HuH-7.5 (cell line): ENCODE results near the gene SEMA6D.

ENCODE experiments used
- DNase-seq: peaks from one replicate; pipeline ENCODE4 v3.0.0; 2011; ENCODE audit warnings: low spot score

Gene SEMA6D

GRCh38 chr15:47787875-47788274, 70.6 kb downstream of the SEMA6D start:
- no peak for DNase-seq

- no peak for DNase-seq
Measured at GRCh38 chr15:47788685-47789084, 71.4 kb downstream of the SEMA6D start.

GRCh38 chr15:47791161-47791560, 73.9 kb downstream of the SEMA6D start:
- no peak for DNase-seq

GRCh38 chr15:47792231-47792630, 74.9 kb downstream of the SEMA6D start:
- no peak for DNase-seq

GRCh38 chr15:47794252-47794914, 77.1 kb downstream of the SEMA6D start:
- DNase-seq: no peak

GRCh38 chr15:47795864-47796263, 78.6 kb downstream of the SEMA6D start:
- DNase-seq: no peak

- DNase-seq: no peak
Measured at GRCh38 chr15:47796339-47796738, 79.0 kb downstream of the SEMA6D start.

- DNase-seq: no peak
Measured at GRCh38 chr15:47796830-47797229, 79.5 kb downstream of the SEMA6D start.

- DNase-seq: no peak
Measured at GRCh38 chr15:47801522-47801921, 84.2 kb downstream of the SEMA6D start.

GRCh38 chr15:47802216-47802615, 84.9 kb downstream of the SEMA6D start:
- no peak for DNase-seq

- no peak for DNase-seq
Measured at GRCh38 chr15:47803767-47804166, 86.5 kb downstream of the SEMA6D start.

- DNase-seq: no peak
Measured at GRCh38 chr15:47804733-47805132, 87.4 kb downstream of the SEMA6D start.

- no peak for DNase-seq
Measured at GRCh38 chr15:47806008-47806407, 88.7 kb downstream of the SEMA6D start.

- no peak for DNase-seq
Measured at GRCh38 chr15:47811172-47811571, 93.9 kb downstream of the SEMA6D start.

- DNase-seq: peak; percentile 22
Measured at GRCh38 chr15:47812470-47812999, 95.2 kb downstream of the SEMA6D start.

GRCh38 chr15:47813748-47814384, 96.6 kb downstream of the SEMA6D start:
- DNase-seq: no peak

- no peak for DNase-seq
Measured at GRCh38 chr15:47814620-47815019, 97.3 kb downstream of the SEMA6D start.

- DNase-seq: no peak
Measured at GRCh38 chr15:47817969-47818548, 100.8 kb downstream of the SEMA6D start.

- DNase-seq: no peak
Measured at GRCh38 chr15:47819158-47819557, 101.9 kb downstream of the SEMA6D start.

GRCh38 chr15:47820057-47820746, 102.9 kb downstream of the SEMA6D start:
- no peak for DNase-seq

- DNase-seq: no peak
Measured at GRCh38 chr15:47820747-47821319, 103.5 kb downstream of the SEMA6D start.

GRCh38 chr15:47822048-47822447, 104.7 kb downstream of the SEMA6D start:
- DNase-seq: no peak
